CD4-positive, alpha-beta T cell treated with Interleukin-1 beta for 1 hour (primary cell): ENCODE data around the gene TIMM10B.
"Not testable (repeated sequence)": the region's sequence is repeated elsewhere in the genome, so short reads cannot be mapped to it uniquely, and the experiment has no call there.

ENCODE experiments used
- DNase-seq, 2 donors: peaks; one replicate each; pipeline ENCODE4 v3.0.0-alpha.2; 2020 to 2022

Gene TIMM10B

GRCh38 chr11:6520265-6520664 is 39.0 kb downstream of the TIMM10B start:
- no peak for DNase-seq

- DNase-seq, result not testable (repeated sequence)
These were observed 40.6 kb downstream of the TIMM10B start for GRCh38 chr11:6521946-6522345.

GRCh38 chr11:6523253-6523652 is 42.0 kb downstream of the TIMM10B start:
- no peak for DNase-seq

GRCh38 chr11:6526411-6527135 is 45.3 kb downstream of the TIMM10B start:
- peak in 1 of 2 donors; percentile 4 for DNase-seq

- no peak for DNase-seq
These were observed 48.0 kb downstream of the TIMM10B start for GRCh38 chr11:6529266-6529665.

- no peak for DNase-seq
These were observed 49.5 kb downstream of the TIMM10B start for GRCh38 chr11:6530848-6531247.

- DNase-seq, result peak; percentile 10 to 58
These were observed 50.0 kb downstream of the TIMM10B start for GRCh38 chr11:6531267-6531752.
